ENCODE results near the gene GARIN1A. TPM values are rescaled to one million over a fixed set of nuclear protein-coding genes. Genes with fewer than 3 reads are reported as not detected.

GARIN1A gene
- total RNA-seq, 3 donors from 2014 or later, result 0.96 to 3.4 (median 2.9) TPM

- H3K27ac ChIP-seq, result no peak overlapping the region
- peaks cover 0 to 8% of the 10 kb centered on the region in 2 donors for H3K27me3 ChIP-seq
- no peak overlapping the region for H3K4me3 ChIP-seq
- intact Hi-C loops (cut with DNase I; ENCODE audit: low total_unique reads), result no loop called here
- no peaks in the 10 kb centered on the region for H3K9me3 ChIP-seq
- TF ChIP-seq CTCF (IDR thresholded peaks at IDR 0.05) (no peak), POLR2AphosphoS5 (IDR thresholded peaks at IDR 0.05) (no peak), POLR2A (IDR thresholded peaks at IDR 0.05) (no peak)
- no peaks in the 10 kb centered on the region for H3K36me3 ChIP-seq
- no peak for DNase-seq (ENCODE audit: low spot score in 2 of 2)
- no peaks in the 10 kb centered on the region for H3K4me1 ChIP-seq
Measured at GRCh38 chr7:128703609-128704241, 31.6 kb downstream of the GARIN1A start.

GRCh38 chr7:128705891-128706333 lies 33.8 kb downstream of the GARIN1A start:
- no peaks in the 10 kb centered on the region for H3K9me3 ChIP-seq
- no peak overlapping the region for H3K4me3 ChIP-seq
- TF ChIP-seq POLR2AphosphoS5 (IDR thresholded peaks at IDR 0.05), result no peak
- no peak for TF ChIP-seq POLR2A (IDR thresholded peaks at IDR 0.05)
- TF ChIP-seq CTCF (IDR thresholded peaks at IDR 0.05), result no peak
- no peaks in the 10 kb centered on the region for H3K36me3 ChIP-seq
- H3K27ac ChIP-seq, result no peak overlapping the region
- intact Hi-C loops (cut with DNase I; ENCODE audit: low total_unique reads), result no loop called here
- no peaks in the 10 kb centered on the region for H3K27me3 ChIP-seq
- H3K4me1 ChIP-seq, result no peaks in the 10 kb centered on the region
- no peak for DNase-seq (ENCODE audit: low spot score in 2 of 2)

GRCh38 chr7:128707752-128708151 lies 35.7 kb downstream of the GARIN1A start:
- no peaks in the 10 kb centered on the region for H3K9me3 ChIP-seq
- no peak overlapping the region for H3K4me3 ChIP-seq
- no peak overlapping the region for H3K27ac ChIP-seq
- H3K27me3 ChIP-seq, result no peaks in the 10 kb centered on the region
- no peaks in the 10 kb centered on the region for H3K36me3 ChIP-seq
- no peak for DNase-seq (ENCODE audit: low spot score in 2 of 2)
- intact Hi-C loops (cut with DNase I; ENCODE audit: low total_unique reads), result no loop called here
- TF ChIP-seq CTCF (IDR thresholded peaks at IDR 0.05), result no peak
- no peak for TF ChIP-seq POLR2A (IDR thresholded peaks at IDR 0.05)
- no peaks in the 10 kb centered on the region for H3K4me1 ChIP-seq

GRCh38 chr7:128708235-128708634 lies 36.1 kb downstream of the GARIN1A start:
- no peak overlapping the region for H3K27ac ChIP-seq
- no peak for DNase-seq (ENCODE audit: low spot score in 2 of 2)
- TF ChIP-seq POLR2AphosphoS5 (IDR thresholded peaks at IDR 0.05) (no peak), POLR2A (IDR thresholded peaks at IDR 0.05) (no peak), CTCF (IDR thresholded peaks at IDR 0.05) (no peak)
- H3K9me3 ChIP-seq, result no peaks in the 10 kb centered on the region
- intact Hi-C loops (cut with DNase I; ENCODE audit: low total_unique reads), result no loop called here
- no peak overlapping the region for H3K4me3 ChIP-seq
- no peaks in the 10 kb centered on the region for H3K36me3 ChIP-seq
- H3K4me1 ChIP-seq, result no peaks in the 10 kb centered on the region
- no peaks in the 10 kb centered on the region for H3K27me3 ChIP-seq

- H3K27me3 ChIP-seq, result no peaks in the 10 kb centered on the region
- H3K4me3 ChIP-seq, result no peak overlapping the region
- H3K9me3 ChIP-seq, result no peaks in the 10 kb centered on the region
- no peaks in the 10 kb centered on the region for H3K4me1 ChIP-seq
- no peaks in the 10 kb centered on the region for H3K36me3 ChIP-seq
- intact Hi-C loops (cut with DNase I; ENCODE audit: low total_unique reads), result no loop called here
- no peak for DNase-seq (ENCODE audit: low spot score in 2 of 2)
- TF ChIP-seq POLR2A (IDR thresholded peaks at IDR 0.05) (no peak), POLR2AphosphoS5 (IDR thresholded peaks at IDR 0.05) (no peak), CTCF (IDR thresholded peaks at IDR 0.05) (no peak)
- no peak overlapping the region for H3K27ac ChIP-seq
Measured at GRCh38 chr7:128708824-128709223, 36.7 kb downstream of the GARIN1A start.

Measured in breast epithelium (tissue), 4 donors.